HUDEP-2 (cell line): Measurements from ENCODE around the gene PPP2R2D.
"Not testable (repeated sequence)": the region's sequence is repeated elsewhere in the genome, so short reads cannot be mapped to it uniquely, and the experiment has no call there.

Experiments
- DNase-seq, 76 experiments: peaks; one replicate each; lab custom pipeline; 2025; ENCODE audit not compliant: unreplicated experiment in 76 of 76; lab: John Stamatoyannopoulos, UW

PPP2R2D gene

DNA sequence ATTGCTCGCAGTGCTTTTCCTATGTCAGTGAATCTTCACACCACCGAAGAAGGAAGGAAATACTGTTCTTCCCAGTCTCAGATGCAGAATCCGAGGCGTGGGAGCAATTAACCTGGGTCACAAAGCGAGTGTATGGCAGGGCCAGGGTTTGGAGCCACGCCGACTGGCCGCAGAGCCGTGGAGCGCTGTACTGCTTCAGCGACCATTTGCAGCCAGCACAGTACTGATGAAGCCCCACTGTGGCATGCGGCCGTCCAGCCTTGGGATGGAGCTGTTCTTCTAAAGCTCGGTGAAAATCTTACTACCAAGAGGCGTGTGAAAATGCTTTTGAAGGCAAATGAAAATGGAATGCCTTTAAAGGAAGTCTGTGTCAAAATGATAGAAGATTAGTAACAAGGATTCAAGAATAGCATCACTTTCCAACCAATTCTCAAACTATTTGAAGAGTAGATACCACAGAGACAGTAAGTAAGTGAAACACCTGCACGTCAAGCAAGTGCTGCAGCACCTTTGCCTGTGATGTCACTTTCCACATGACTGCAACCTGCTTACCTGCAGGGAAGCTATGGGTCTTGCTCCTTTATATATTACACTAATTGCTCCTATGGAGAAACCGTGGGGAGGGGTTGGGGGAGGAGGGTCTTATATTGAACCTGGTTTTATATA is 4.9 kb downstream of the PPP2R2D start:
- no peak for DNase-seq

- DNase-seq = no peak
These were observed 5.4 kb downstream of the PPP2R2D start for GRCh38 chr10:131906269-131906639.

DNA sequence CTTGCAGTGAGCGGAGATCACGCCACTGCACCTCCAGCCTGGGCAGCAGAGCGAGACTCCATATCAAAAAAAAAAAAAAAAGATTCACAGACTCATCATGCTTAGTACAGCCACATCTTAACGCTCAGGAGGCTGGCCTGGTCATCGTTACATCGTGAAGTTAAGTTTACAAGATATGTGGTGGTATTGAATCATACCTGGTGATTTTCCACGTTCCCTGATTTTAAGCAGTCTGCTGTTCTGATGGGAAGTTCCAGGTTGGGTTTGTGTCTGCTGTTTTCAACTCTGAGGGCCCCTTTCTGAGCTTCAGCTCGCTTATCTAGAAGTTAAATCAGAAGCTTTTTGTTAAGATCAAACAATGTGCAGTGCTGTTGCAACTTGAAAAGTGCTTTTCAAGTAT is 6.9 kb downstream of the PPP2R2D start:
- no peak for DNase-seq

- DNase-seq = no peak
These were observed 7.3 kb downstream of the PPP2R2D start for GRCh38 chr10:131908151-131908550.

DNA sequence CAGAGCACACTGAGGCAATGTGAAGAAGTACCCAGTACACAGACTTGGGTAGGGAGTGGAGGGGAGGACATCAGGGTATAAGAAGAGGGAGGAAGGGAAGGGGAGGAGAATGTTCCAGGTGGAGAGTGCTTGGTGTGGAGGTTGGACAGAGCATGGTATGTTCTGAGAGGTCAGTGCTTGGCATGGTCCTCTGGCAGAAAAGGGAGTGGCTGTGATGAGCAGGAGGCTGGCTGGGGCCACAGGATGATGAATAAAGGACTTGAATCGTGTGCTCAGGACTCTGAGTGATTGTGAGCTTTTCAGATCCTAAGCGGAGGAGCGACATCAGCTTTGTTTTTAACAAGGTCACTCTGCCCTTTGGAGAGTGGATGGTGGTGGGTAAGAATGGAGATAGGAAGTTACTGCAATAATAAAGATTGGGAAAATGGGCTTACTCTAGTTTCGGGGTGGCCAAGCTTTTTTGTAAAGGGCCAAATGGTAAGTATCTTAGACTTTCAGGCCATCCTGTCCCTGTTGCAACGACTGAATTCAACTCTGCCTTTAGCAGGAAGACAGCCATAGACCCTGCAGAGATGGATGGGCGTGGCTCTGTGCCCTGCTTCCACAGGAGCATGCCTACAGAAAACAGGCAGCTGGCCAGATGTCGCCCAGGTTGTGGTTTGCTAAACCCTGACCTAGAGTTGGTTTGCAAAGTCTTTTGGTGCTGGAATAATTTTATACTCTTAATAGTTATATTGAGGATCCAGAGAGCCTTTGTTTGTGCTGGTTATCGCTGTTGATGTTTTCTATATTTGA is 8.4 kb downstream of the PPP2R2D start:
- peak in 6 of 76 experiments; percentile 3 to 27 (median 12) for DNase-seq

DNA sequence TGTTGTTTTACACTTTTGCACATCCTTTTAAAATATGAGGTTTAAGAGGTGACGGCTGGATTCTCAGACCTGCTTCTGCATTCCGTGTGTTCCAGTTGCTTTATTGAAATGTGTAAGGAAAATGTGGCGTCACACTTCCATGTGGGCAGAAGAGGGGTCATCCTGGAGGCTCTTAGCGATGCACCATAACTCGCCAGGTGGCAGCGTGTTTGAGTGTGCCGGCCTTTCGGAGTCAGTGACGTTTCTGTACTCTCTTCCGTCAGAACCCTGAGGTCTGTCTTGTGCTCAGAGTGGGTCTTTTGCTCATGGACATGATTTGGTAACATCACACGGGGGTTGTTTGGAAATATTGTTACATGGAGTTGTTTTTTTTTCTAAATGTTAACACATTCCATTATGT is 9.1 kb downstream of the PPP2R2D start:
- no peak for DNase-seq

DNA sequence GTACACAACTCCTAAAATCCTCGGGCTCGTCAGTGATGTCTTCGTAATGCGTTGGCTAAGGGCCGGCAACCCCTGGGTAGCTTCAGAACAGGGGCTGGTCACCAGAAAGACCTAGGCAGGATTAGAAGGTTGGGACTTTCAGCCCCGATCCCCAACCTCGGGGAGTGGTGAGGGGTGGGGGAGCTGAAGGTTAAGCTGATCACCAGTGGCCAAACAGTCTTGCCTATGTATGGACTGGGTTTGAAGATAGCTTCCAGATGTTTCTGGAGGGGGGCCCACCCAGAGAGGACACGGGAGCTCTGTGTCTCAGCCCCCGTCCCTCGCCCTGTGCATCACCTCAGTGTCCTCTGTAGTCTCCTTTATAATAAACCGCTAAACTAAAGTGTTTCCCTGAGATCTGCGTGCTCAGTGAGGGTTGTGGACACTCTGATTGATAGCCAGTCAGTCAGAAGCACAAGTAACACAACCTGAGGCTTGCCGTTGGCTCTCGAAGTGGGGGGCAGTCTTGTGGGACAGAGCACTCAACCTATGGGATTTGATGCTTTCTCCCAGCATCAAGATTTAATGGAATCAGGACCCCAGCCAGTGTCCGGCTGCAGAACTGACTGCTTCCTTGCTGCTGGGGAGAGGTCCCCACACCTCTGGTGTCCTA is 10.0 kb downstream of the PPP2R2D start:
- no peak for DNase-seq

- no peak for DNase-seq
These were observed 10.6 kb downstream of the PPP2R2D start for GRCh38 chr10:131911451-131911850.

DNA sequence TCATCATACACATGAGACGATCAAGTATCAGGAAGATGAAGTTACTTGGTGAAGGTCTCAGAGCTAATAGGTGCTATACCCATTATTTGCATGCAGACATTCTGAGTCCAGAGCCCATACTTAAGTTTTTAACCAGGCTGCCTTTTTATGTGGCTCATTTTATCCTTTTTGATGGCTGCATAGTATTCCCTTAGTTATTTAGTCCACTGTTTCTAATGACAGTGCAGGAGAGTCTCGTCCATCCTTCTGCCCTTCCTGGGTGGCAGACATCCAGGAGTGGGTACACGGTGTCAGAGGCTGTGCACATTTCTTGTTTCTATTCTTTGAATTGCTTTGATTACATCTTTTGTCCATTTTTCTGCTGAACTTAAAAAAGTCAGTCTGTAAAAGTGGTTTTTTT is 11.8 kb downstream of the PPP2R2D start:
- DNase-seq = no peak

GRCh38 chr10:131915484-131915883 is 14.7 kb downstream of the PPP2R2D start:
- DNase-seq = no peak

DNA sequence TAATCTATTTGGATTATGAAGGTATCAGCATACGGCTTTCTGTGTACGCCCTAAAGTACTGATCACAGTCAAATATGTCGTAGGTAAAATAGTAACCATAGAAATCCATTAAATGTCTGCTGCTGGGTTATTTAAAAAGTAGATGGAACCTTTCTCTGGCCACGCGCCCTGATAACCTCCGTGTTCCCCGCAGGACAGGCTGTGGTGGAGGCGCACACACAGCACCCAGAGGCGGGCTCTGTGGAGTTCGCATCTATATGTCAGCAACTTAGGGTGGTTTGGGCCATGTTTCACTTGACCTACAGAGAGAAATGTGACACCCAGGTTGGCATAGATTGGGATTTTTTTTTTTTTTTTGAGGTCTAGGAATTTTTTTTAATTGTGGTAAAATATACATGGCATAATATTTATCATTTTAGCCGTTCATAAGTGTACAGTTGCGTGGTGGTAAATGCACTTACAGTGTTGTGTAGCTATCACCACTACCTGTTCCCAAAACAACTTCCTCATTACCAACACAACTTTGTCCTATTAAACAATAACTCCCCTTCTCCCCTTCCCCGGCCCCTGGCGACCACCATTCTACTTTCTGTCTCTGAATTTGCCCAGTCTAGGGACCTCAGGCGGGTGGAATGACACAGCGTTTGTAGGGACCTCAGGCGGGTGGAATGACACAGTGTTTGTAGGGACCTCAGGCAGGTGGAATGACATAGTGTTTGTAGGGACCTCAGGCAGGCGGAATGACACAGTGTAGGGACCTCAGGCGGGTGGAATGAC is 15.4 kb downstream of the PPP2R2D start:
- peak in 1 of 76 experiments; percentile 19 for DNase-seq

DNA sequence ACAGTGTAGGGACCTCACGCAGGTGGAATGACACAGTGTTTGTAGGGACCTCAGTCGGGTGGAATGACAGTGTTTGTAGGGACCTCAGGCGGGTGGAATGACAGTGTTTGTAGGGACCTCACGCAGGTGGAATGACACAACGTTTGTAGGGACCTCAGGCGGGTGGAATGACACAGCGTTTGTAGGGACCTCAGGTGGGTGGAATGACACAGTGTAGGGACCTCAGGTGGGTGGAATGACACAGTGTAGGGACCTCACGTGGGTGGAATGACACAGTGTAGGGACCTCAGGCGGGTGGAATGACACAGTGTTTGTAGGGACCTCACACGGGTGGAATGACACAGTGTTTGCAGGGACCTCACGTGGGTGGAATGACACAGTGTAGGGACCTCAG is 16.0 kb downstream of the PPP2R2D start:
- DNase-seq = not testable (repeated sequence)

- DNase-seq = not testable (repeated sequence)
These were observed 16.7 kb downstream of the PPP2R2D start for GRCh38 chr10:131917496-131917895.

DNA sequence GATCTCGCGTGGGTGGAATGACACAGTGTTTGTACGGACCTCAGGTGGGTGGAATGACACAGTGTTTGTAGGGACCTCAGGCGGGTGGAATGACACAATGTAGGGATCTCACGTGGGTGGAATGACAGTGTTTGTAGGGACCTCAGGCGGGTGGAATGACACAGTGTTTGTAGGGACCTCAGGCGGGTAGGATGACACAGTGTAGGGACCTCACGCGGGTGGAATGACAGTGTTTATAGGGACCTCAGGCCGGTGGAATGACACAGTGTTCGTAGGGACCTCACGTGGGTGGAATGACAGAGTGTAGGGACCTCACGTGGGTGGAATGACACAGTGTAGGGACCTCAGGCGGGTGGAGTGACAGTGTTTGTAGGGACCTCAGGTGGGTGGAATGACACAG is 18.7 kb downstream of the PPP2R2D start:
- DNase-seq = not testable (repeated sequence)

DNA sequence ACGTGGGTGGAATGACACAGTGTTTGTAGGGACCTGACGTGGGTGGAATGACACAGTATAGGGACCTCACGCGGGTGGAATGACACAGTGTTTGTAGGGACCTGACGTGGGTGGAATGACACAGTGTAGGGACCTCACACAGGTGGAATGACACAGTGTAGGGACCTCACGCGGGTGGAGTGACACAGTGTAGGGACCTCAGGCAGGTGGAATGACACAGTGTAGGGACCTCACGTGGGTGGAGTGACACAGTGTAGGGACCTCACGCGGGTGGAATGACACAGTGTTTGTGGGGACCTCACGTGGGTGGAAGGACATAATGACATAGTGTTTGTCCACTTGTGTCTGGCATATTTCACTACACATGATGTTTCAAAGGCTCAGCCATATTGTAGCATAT is 19.3 kb downstream of the PPP2R2D start:
- no peak for DNase-seq

DNA sequence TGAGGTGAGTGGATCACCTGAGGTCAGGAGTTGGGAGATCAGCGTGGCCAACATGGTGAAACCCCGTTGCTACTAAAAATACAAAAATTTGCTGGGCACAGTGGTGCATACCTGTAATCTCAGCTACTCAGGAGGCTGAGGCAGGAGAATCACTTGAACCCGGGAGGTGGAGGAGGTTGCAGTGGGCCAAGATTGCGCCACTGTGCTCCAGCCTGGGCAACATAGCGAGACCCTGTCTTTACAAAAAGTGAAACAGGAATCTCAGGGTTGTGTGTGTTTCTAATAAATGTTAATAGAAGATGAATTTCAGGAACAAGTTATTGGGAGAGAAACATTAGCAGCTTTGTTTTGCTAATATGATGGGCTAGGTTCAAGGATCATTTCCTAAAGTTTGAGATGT is 19.9 kb downstream of the PPP2R2D start:
- no peak for DNase-seq

DNA sequence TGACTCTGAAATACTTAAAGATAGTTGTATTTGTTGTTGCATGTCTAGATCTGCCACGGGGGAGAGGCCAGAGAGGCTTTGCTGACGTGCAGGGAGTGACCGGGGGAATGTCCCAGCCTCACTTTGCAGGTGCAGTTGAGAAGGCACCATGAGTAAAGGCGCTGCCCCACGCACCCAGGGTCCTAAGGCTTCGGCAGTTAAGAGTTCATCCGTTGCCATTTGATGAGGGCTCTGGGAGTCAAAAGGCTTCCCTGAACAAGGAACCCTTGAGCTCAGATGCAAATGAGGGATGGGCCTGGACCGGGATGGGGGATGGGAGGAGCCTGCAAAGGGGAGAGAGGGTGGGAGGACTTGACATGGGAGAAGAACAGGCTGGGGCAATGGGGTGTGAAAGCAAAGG is 20.4 kb downstream of the PPP2R2D start:
- DNase-seq = no peak

DNA sequence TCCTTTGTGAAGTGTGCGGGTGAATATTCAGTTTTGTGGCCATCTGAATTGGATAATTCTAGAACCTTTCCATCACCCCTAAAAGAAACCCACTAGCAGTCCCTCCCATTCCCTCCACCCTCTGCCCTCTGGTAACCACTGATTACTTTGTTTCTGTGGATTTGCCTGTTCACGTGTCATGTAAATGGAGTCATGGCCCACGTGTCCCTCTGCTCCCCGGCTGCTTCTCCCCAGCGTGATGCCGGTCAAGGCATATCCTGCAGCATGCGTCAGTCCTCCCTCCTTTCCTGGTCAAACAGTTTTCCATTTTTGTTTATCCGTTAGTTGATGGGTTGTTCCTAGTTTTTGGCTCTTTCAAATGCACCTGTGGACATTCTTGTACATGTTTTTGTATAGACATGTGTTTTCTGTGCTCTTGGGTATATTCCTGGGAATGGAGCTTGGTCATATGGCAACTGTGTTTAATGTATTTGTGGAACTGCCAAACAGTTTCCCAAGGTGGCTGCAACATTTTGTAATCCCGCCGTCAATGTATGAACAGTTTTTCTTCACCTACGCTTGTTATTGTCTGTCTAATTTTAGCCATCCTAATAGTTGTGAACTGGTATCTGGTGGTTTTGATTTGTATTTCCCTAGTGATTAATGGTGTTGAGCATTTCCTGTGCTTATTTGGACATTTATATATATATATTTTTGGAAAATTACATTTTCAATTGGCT is 22.4 kb downstream of the PPP2R2D start:
- no peak for DNase-seq

GRCh38 chr10:131925011-131925649 is 24.3 kb downstream of the PPP2R2D start:
- DNase-seq = no peak

GRCh38 chr10:131925716-131926115 is 24.9 kb downstream of the PPP2R2D start:
- no peak for DNase-seq
